GM19351 (cell line): ENCODE results near the gene SGO1.

Experiments
- ATAC-seq: cut with Tn5 transposase; IDR thresholded peaks from one replicate; pipeline ENCODE4 v1.9.1; 2021; ENCODE audit warnings: mild to moderate bottlenecking, moderate library complexity; ENCODE audit not compliant: unreplicated experiment

Gene SGO1

GRCh38 chr3:20160230-20160629 lies 25.8 kb downstream of the SGO1 start:
- no peak for ATAC-seq

- no peak for ATAC-seq
Observed at GRCh38 chr3:20154928-20155327, 31.1 kb downstream of the SGO1 start.

GRCh38 chr3:20154078-20154477 lies 31.9 kb downstream of the SGO1 start:
- no peak for ATAC-seq

GRCh38 chr3:20148466-20148865 lies 37.5 kb downstream of the SGO1 start:
- no peak for ATAC-seq

- no peak for ATAC-seq
Observed at GRCh38 chr3:20147361-20147760, 38.6 kb downstream of the SGO1 start.

GRCh38 chr3:20146301-20146700 lies 39.7 kb downstream of the SGO1 start:
- ATAC-seq = no peak

- no peak for ATAC-seq
Observed at GRCh38 chr3:20145874-20146273, 40.1 kb downstream of the SGO1 start.

- no peak for ATAC-seq
Observed at GRCh38 chr3:20143519-20143918, 42.5 kb downstream of the SGO1 start.

- ATAC-seq = no peak
Observed at GRCh38 chr3:20142517-20142916, 43.5 kb downstream of the SGO1 start.

- ATAC-seq = no peak
Observed at GRCh38 chr3:20141851-20142250, 44.2 kb downstream of the SGO1 start.

GRCh38 chr3:20141316-20141715 lies 44.7 kb downstream of the SGO1 start:
- ATAC-seq = no peak

GRCh38 chr3:20140881-20141280 lies 45.1 kb downstream of the SGO1 start:
- ATAC-seq = no peak

GRCh38 chr3:20137647-20138046 lies 48.4 kb downstream of the SGO1 start:
- no peak for ATAC-seq

- ATAC-seq = no peak
Observed at GRCh38 chr3:20136231-20136630, 49.8 kb downstream of the SGO1 start.

GRCh38 chr3:20130106-20130505 lies 55.9 kb downstream of the SGO1 start:
- no peak for ATAC-seq

- ATAC-seq = no peak
Observed at GRCh38 chr3:20128358-20128757, 57.6 kb downstream of the SGO1 start.

GRCh38 chr3:20125897-20126296 lies 60.1 kb downstream of the SGO1 start:
- ATAC-seq = peak; percentile 99

GRCh38 chr3:20125289-20125688 lies 60.7 kb downstream of the SGO1 start:
- ATAC-seq = no peak

- no peak for ATAC-seq
Observed at GRCh38 chr3:20123131-20123652, 62.8 kb downstream of the SGO1 start.

GRCh38 chr3:20121088-20121487 lies 64.9 kb downstream of the SGO1 start:
- ATAC-seq = no peak
